Ishikawa (cell line): ENCODE results near the gene GABRD.

Experiments used
- CEBPB ChIP-seq: IDR thresholded peaks from 2 replicates; pipeline ENCODE4 v1.6.1; 2012
- CREB1 ChIP-seq: IDR thresholded peaks from 2 replicates; pipeline ENCODE4 v1.6.1; 2012; ENCODE audit warnings: low read depth
- EGR1 ChIP-seq: IDR thresholded peaks from 2 replicates; pipeline ENCODE4 v1.6.1; 2012
- EP300 ChIP-seq: IDR thresholded peaks from 2 replicates; pipeline ENCODE4 v1.6.1; 2012; ENCODE audit warnings: borderline replicate concordance
- FOXM1 ChIP-seq: IDR thresholded peaks from 2 replicates; pipeline ENCODE4 v1.6.1; 2012; ENCODE audit warnings: low read depth, borderline replicate concordance
- NFIC ChIP-seq: IDR thresholded peaks from 2 replicates; pipeline ENCODE4 v1.6.1; 2012
- RAD21 ChIP-seq: IDR thresholded peaks from 2 replicates; pipeline ENCODE4 v1.6.1; 2012; ENCODE audit warnings: low read depth
- TAF1 ChIP-seq: IDR thresholded peaks from 2 replicates; pipeline ENCODE4 v1.6.1; 2012; ENCODE audit warnings: low read depth, mild to moderate bottlenecking
- TCF12 ChIP-seq: IDR thresholded peaks from 2 replicates; pipeline ENCODE4 v1.6.1; 2012; ENCODE audit warnings: low read depth
- TEAD4 ChIP-seq: IDR thresholded peaks from 2 replicates; pipeline ENCODE4 v1.6.1; 2012
- YY1 ChIP-seq: IDR thresholded peaks from 2 replicates; pipeline ENCODE4 v1.6.1; 2012; ENCODE audit warnings: low read depth
- ZBTB7A ChIP-seq: IDR thresholded peaks from 2 replicates; pipeline ENCODE4 v1.6.1; 2012; ENCODE audit warnings: low read depth
- TF ChIP-seq, protein P1 (sequence below): IDR thresholded peaks from 2 replicates; pipeline ENCODE4 v1.6.1; 2012
- TF ChIP-seq, protein P2 (sequence below): IDR thresholded peaks from 2 replicates; pipeline ENCODE4 v1.6.1; 2012
- TF ChIP-seq, protein P3 (sequence below): IDR thresholded peaks from 2 replicates; pipeline ENCODE4 v1.6.1; 2012; ENCODE audit warnings: low read depth, mild to moderate bottlenecking

Gene GABRD

DNA sequence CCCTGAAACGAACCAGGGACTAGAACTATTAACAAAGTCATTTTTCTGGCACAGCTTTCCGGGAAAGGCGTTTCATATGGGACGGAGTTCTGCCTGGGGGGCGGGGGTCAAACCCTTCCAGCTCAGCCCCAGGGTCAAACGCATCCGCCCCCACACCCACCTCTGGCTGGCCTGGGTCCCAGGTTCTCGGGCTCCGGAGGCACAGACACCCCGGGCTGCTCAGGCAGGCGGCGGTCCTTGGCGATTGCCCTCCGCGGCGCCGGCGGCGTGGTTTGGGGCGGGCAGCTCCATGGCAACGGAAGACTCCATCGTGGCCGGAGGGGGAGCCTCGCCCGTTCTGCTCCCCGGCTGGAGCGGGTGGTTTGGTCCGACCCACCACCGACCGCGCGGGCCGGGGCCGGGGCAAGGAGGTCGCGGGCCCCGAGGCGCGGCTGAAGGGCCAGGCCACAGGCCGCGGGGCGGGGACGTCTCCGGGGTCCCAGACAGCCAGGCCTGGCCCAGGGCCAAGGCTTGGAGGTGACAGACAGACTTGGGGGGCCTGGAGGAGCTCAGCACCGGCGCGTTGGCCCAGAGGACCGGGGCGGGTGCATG lies 15.5 kb upstream of the GABRD start, which contains the start of gene CFAP74:
Gene CFAP74 (minus strand): TSS at position 246 of the 591 bp plus-strand sequence. CDS start 12,830 bp downstream, outside the sequence.
- no peak for TF ChIP-seq FOXM1
- peak; percentile 67; the same call in 1 of the 2 replicates for TF ChIP-seq EP300
- TF ChIP-seq NFIC = no peak
- TF ChIP-seq TAF1 = no peak
- no peak; the same call in 1 of the 2 replicates for TF ChIP-seq TCF12
- TF ChIP-seq, protein P1, sequence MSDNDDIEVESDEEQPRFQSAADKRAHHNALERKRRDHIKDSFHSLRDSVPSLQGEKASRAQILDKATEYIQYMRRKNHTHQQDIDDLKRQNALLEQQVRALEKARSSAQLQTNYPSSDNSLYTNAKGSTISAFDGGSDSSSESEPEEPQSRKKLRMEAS = peak; percentile 72

DNA sequence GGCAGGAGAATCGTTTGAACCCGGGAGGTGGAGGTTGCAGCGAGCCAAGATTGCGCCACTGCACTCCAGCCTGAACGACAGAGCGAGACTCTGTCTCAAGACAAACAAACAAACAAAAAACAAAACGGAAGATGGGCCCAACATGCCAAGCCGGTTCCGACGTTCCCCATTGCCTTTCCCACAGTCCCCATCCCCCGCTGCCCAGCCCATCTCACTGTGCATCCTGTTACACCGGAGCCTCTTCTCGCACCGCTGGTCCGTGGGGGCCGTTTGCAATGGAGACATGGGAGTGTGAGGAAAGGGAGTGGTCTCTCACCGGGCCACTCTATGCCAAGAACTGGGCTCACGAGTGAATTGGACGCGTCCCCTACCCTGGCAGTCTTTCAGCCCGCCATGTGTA lies 14.3 kb upstream of the GABRD start:
- TF ChIP-seq, protein P2, sequence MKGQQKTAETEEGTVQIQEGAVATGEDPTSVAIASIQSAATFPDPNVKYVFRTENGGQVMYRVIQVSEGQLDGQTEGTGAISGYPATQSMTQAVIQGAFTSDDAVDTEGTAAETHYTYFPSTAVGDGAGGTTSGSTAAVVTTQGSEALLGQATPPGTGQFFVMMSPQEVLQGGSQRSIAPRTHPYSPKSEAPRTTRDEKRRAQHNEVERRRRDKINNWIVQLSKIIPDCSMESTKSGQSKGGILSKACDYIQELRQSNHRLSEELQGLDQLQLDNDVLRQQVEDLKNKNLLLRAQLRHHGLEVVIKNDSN = no peak
- no peak for TF ChIP-seq TEAD4

DNA sequence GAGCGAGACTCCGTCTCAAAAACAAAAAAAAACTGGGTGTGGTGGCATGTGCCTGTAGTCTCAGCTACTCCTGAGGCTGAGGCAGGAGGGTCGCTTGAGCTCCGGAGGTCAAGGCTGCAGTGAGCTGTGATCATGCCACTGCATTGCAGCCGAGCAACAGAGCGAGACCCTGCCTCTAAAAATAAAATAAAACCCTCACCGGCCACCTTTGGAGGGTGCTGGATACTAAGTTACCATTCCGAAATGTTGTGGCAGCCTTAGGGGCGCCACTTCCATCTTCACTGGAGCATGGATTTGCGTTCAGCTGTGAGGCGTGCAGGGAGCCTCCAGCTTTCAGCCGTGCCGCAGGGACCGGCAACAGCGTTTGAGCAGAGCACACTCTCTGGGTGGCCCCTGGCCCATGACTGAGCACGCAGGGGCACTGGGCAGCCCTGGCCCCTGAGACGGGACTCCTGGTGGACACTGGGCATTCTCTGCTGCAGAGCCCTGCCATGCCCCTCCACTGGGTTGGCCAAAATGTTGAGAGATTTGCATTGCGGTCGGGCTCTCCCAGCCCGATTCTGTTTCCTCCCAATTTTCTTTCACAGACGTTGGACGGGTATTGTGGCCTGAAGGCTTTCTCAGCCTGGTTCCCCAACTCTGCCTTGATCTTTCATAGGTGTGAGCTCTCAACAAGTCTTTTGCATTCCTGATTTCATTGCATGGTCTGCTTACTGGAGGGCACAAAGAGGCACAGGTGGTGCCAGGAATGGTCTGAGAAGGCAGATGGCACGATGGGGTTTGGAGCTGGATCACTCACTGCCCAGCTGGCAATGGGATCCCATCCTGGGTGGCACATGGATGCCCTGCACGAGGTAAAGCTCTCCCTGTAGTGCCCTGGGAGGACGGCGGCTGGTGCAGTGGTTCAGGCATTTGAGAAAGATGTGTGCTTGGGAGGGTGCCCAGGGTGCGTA lies 9.8 kb upstream of the GABRD start:
- no peak for TF ChIP-seq CREB1
- no peak for TF ChIP-seq EGR1
- TF ChIP-seq TEAD4 = no peak
- TF ChIP-seq, protein P1 = no peak
- TF ChIP-seq, protein P3, sequence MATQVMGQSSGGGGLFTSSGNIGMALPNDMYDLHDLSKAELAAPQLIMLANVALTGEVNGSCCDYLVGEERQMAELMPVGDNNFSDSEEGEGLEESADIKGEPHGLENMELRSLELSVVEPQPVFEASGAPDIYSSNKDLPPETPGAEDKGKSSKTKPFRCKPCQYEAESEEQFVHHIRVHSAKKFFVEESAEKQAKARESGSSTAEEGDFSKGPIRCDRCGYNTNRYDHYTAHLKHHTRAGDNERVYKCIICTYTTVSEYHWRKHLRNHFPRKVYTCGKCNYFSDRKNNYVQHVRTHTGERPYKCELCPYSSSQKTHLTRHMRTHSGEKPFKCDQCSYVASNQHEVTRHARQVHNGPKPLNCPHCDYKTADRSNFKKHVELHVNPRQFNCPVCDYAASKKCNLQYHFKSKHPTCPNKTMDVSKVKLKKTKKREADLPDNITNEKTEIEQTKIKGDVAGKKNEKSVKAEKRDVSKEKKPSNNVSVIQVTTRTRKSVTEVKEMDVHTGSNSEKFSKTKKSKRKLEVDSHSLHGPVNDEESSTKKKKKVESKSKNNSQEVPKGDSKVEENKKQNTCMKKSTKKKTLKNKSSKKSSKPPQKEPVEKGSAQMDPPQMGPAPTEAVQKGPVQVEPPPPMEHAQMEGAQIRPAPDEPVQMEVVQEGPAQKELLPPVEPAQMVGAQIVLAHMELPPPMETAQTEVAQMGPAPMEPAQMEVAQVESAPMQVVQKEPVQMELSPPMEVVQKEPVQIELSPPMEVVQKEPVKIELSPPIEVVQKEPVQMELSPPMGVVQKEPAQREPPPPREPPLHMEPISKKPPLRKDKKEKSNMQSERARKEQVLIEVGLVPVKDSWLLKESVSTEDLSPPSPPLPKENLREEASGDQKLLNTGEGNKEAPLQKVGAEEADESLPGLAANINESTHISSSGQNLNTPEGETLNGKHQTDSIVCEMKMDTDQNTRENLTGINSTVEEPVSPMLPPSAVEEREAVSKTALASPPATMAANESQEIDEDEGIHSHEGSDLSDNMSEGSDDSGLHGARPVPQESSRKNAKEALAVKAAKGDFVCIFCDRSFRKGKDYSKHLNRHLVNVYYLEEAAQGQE = no peak
- TF ChIP-seq ZBTB7A = no peak
- TF ChIP-seq, protein P2 = no peak
- TF ChIP-seq CEBPB = no peak
- TF ChIP-seq NFIC = no peak
- no peak for TF ChIP-seq YY1
- no peak for TF ChIP-seq RAD21
- TF ChIP-seq TAF1 = no peak
- no peak for TF ChIP-seq TCF12
- TF ChIP-seq FOXM1 = no peak
- no peak for TF ChIP-seq EP300

DNA sequence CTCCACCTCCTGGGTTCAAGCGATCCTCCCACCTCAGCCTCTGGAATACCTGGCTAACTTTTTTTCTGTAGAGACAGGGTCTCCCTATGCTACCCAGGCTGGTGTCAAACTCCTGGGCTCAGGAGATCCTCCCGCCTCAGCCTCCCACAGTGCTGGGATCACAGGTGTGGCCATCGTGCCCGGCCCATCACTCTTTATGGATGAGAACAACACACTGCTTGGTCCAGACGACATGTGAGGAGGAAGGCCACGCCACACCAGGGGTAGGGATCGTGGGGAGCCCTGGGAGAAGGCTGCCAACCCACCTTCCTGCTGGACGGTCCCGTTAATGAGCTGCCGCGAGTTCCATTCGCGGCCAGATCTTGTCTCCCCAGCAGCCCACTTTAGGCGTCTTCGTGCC lies 5.0 kb upstream of the GABRD start:
- no peak for TF ChIP-seq NFIC
- TF ChIP-seq, protein P3 = no peak
- TF ChIP-seq TCF12 = no peak
- TF ChIP-seq, protein P1 = no peak
- no peak for TF ChIP-seq TAF1
- TF ChIP-seq RAD21 = no peak
- TF ChIP-seq ZBTB7A = no peak
- no peak for TF ChIP-seq EP300
- no peak for TF ChIP-seq CREB1
- no peak for TF ChIP-seq EGR1
- no peak for TF ChIP-seq CEBPB
- TF ChIP-seq, protein P2 = no peak
- TF ChIP-seq YY1 = no peak
- no peak for TF ChIP-seq TEAD4
- TF ChIP-seq FOXM1 = no peak
